GM12891 (cell line): Measurements from ENCODE around the gene TMEM127.

Source experiments
- DNase-seq: peaks from one replicate; pipeline ENCODE4 v3.0.0; 2011; ENCODE audit warnings: low spot score; ENCODE audit not compliant: insufficient read length
- FAIRE-seq: peaks from 2 replicates; lab custom pipeline; 2011; peaks lifted over from hg19 to GRCh38; lab: Jason Lieb, UNC
- PAX5 ChIP-seq: IDR thresholded peaks from 2 replicates; pipeline ENCODE4 v1.6.1; 2011; ENCODE audit warnings: low read length, moderate library complexity, mild to moderate bottlenecking; ENCODE audit not compliant: insufficient read depth, severe bottlenecking
- POLR2A ChIP-seq: IDR thresholded peaks from 2 replicates; pipeline ENCODE4 v1.6.1; 2011; ENCODE audit warnings: low read depth, low read length, control low read depth
- POLR2AphosphoS5 ChIP-seq: IDR thresholded peaks from 2 replicates; pipeline ENCODE4 v1.6.1; 2011; ENCODE audit warnings: low read depth, low read length, control low read depth
- POU2F2 ChIP-seq: IDR thresholded peaks from 2 replicates; pipeline ENCODE4 v1.6.1; 2011; ENCODE audit warnings: low read depth, mild to moderate bottlenecking, control low read depth, low read length, moderate library complexity
- SPI1 ChIP-seq: IDR thresholded peaks from 2 replicates; pipeline ENCODE4 v1.6.1; 2011; ENCODE audit warnings: low read depth, low read length, control low read depth
- TAF1 ChIP-seq: IDR thresholded peaks from 2 replicates; pipeline ENCODE4 v1.6.1; 2011; ENCODE audit warnings: low read depth, low read length, control low read depth

The TMEM127 gene

DNA sequence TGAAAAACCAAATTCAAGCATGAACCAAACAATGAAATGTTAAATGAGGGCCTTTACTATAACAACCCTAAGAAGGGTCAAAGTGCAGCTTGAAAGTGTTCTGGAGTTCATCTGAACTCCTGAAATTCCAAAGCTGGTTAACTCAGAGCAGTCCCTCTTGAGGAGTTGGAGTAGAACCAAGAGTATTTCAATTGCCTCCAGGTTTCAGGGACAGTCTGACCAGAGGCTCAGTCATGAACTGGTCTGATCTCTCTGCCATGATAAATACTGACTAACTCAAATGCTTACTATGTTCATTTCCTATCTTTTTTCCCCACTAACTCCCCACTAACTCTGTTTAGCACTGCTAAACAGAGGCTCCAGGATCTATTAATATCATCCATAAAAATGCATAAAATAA is 59.9 kb downstream of the TMEM127 start:
- DNase-seq (no peak), FAIRE-seq (no peak)

DNA sequence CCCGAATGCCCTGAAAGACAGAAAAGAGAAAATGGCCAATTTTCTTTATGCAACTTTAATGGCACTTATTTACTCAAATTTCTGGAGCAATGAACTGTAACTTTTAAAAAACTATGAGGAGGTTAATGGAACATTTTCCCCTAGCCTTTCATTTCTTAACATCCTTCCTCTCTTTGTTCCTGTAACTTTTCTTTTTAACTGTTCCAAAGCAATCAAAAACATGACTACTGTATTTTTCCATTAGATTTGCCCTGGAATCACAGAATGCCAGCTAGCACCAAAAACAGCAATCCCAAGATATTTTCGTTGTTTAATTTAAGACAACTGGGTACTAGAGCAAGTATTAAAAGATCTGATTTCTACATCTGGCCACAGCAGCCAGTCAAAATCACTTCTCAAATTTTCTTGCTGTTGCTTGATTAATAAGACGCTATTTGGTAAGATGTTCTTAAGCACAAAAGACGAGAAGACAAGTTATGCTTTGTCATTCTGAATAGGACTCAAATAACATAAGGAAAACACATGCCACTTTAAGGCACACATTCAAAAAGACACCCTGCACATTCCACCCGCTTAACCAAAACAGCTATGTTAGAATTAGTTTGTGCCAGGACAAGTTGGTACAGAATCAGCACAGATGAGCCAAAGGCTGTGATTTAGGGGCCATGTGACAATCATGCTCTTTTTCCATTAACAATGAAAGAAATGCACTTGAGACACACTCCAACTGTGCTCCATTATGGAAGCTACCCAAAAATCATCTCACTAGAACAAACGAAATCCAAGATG is 60.8 kb downstream of the TMEM127 start:
- no peak for DNase-seq
- TF ChIP-seq POLR2A = no peak
- TF ChIP-seq POLR2AphosphoS5 = no peak
- TF ChIP-seq SPI1 = no peak
- no peak for TF ChIP-seq TAF1
- TF ChIP-seq PAX5 = no peak
- TF ChIP-seq POU2F2 = no peak
- FAIRE-seq = no peak

More for the DNA sequence above, 59.9 kb downstream of the TMEM127 start:
- TF ChIP-seq PAX5 (no peak), TAF1 (no peak), SPI1 (no peak), POLR2AphosphoS5 (no peak), POLR2A (no peak), POU2F2 (no peak)

DNA sequence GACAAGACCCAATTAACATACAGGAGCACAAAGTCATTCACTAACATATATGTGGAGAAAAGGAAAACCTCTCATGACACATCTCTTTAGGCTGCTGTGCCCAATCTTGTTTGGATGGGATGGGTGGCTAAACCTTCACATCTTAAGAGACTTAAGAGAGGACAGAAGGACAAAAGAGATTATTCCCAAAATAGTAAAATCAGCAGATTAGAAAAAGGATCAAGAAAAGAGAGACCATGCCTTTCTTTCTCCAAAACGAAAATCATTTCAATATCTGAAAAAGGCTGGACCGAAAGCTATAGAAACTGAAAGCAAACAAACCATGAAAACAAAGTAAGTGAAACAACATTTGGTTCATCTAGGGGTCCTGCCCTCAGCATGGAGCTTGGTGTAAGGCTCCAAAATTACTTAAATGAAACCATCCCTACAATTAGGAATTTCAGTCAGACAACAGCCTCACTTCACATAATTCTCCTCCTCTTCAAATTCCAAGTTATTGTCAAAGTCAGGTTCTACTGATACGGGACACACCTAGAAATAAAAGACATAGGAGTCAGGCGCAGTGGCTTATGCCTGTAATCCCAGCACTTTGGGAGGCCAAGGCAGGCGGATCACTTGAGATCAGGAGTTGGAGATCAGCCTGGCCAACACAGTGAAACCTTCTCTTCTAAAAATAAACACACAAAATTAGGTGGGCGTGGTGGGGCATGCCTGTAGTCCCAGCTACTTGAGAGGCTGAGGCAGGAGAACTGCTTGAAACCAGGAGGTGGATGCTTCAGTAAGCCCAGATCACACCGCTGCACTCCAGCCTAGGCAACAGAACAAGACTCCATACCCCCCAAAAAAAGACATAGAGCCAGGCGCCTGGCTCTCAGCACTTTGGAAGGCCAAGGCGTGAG is 62.4 kb downstream of the TMEM127 start:
- FAIRE-seq = peak; percentile 45
- no peak for DNase-seq
- TF ChIP-seq POLR2A = no peak
- TF ChIP-seq TAF1 = no peak
- TF ChIP-seq POLR2AphosphoS5 = no peak
- no peak for TF ChIP-seq SPI1
- no peak for TF ChIP-seq POU2F2
- TF ChIP-seq PAX5 = no peak

DNA sequence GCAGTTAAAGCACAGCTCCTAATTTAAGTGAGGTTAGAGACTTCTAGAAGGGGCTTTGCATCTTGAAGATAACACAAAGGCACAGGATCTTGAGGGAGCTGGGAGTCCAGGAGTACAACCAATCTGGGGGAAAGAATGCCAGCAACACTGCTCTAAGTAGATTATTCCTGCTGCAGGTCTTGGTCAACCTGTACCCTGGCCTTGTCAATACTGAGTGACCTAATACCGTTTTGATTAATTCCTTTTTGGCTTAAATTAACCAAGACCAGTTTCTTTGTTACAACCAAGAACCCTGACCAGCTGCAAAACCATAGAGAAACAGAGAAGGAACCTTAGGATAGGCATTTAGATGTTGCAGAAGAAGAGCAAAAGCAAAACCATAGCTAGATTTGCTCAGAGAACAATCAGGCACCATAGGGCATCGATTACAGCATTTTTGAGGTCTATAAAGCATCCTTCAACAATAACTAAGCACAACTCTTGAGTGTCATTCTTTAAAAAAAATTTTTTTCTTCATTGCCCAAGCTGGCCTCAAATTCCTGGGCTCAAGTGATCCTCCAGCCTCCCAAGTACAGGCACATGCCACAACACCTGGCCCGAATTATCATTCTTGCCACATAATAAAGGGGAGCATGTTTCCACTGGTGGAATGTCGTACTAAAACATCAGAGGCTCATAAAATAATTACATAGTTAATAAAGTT is 63.5 kb downstream of the TMEM127 start:
- no peak for FAIRE-seq
- TF ChIP-seq POLR2A = no peak
- no peak for TF ChIP-seq POU2F2
- no peak for TF ChIP-seq PAX5
- TF ChIP-seq SPI1 = no peak
- no peak for TF ChIP-seq TAF1
- TF ChIP-seq POLR2AphosphoS5 = no peak
- DNase-seq = no peak

DNA sequence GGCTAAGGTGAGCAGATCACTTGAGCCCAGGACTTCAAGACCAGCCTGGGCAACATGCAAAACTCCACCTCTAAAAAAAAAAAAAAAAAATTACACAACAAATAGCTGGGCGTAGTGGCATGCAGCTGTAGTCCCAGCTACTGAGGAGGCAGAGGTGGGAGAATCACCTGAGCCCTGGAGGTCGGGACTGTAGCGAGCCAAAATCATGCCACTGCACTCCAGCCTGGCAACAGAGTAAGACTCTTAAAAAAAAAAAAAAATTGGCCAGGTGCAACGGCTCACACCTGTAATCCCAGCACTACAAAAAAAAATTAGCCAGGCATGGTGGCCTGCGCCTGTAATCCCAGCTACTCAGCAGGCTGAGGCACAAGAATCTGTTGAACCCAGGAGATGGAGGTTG is 64.5 kb downstream of the TMEM127 start:
- no peak for DNase-seq
- TF ChIP-seq POLR2AphosphoS5 (no peak), TAF1 (no peak), PAX5 (no peak), SPI1 (no peak), POU2F2 (no peak), POLR2A (no peak)
- no peak for FAIRE-seq

DNA sequence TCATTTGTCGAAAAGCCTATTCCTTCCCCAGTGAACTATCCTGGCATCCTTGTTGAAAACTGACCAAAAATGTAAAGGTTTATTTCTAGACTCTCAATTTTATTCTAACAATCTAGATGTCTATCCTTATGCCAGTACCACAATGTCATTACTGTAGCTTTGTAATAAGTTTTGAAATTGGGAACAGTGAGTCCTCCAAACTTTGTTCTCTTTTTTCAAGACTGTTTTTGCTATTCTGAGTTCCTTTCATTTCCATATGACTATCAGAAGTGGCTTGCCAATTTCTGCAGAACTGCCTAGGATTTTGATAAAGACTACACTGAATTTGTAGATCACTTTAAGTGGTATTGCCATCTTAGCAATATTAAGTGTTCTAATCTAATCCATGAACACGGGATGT is 66.9 kb downstream of the TMEM127 start:
- DNase-seq = no peak
- FAIRE-seq = no peak
- TF ChIP-seq SPI1 (no peak), POLR2A (no peak), PAX5 (no peak), TAF1 (no peak), POU2F2 (no peak)
